RCC 7860 (cell line): ENCODE measurements around the gene EGFR.

Experiments
- DNase-seq: peaks from one replicate; pipeline ENCODE4 v3.0.0-alpha.2; 2015; ENCODE audit warnings: low spot score
- FAIRE-seq: peaks from 2 replicates; lab custom pipeline; 2012; peaks lifted over from hg19 to GRCh38; lab: Jason Lieb, UNC

EGFR gene

DNA sequence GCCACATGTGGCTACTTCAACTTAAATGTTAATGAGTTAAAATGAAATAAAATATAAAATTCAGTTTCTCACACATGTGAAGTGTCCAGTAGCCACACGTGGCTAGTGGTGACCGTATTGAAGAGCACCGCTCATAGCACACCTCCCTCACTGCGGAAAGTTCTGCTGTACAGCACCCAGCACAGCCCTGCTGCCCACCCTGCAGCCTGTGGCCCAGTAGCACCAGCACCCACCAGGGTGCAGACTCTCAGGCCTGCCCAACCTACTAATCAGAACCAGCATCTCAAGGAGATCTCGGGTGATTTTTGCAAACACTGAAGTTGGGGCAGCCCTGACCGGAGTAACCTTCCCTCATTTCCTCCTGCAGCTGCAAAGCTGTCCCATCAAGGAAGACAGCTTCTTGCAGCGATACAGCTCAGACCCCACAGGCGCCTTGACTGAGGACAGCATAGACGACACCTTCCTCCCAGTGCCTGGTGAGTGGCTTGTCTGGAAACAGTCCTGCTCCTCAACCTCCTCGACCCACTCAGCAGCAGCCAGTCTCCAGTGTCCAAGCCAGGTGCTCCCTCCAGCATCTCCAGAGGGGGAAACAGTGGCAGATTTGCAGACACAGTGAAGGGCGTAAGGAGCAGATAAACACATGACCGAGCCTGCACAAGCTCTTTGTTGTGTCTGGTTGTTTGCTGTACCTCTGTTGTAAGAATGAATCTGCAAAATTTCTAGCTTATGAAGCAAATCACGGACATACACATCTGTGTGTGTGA, 183.5 kb downstream of the EGFR start:
- no peak for DNase-seq
- FAIRE-seq, result no peak

GRCh38 chr7:55203300-55203699, 184.5 kb downstream of the EGFR start:
- FAIRE-seq, result no peak
- DNase-seq, result no peak

- no peak for FAIRE-seq
- DNase-seq, result no peak
Measured at GRCh38 chr7:55205124-55205955, 186.5 kb downstream of the EGFR start.

GRCh38 chr7:55206235-55207029, 187.6 kb downstream of the EGFR start:
- FAIRE-seq, result no peak
- peak; percentile 29 for DNase-seq

- no peak for DNase-seq
- FAIRE-seq, result no peak
Measured at GRCh38 chr7:55207436-55208125, 188.8 kb downstream of the EGFR start.

DNA sequence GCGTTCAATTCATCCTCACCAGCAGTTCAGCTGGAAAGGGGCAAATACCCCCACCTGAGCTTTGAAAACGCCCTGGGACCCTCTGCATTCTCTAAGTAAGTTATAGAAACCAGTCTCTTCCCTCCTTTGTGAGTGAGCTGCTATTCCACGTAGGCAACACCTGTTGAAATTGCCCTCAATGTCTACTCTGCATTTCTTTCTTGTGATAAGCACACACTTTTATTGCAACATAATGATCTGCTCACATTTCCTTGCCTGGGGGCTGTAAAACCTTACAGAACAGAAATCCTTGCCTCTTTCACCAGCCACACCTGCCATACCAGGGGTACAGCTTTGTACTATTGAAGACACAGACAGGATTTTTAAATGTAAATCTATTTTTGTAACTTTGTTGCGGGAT, 190.5 kb downstream of the EGFR start:
- FAIRE-seq (no peak), DNase-seq (no peak)

- no peak for FAIRE-seq
- no peak for DNase-seq
Measured at GRCh38 chr7:55210176-55210575, 191.4 kb downstream of the EGFR start.

DNA sequence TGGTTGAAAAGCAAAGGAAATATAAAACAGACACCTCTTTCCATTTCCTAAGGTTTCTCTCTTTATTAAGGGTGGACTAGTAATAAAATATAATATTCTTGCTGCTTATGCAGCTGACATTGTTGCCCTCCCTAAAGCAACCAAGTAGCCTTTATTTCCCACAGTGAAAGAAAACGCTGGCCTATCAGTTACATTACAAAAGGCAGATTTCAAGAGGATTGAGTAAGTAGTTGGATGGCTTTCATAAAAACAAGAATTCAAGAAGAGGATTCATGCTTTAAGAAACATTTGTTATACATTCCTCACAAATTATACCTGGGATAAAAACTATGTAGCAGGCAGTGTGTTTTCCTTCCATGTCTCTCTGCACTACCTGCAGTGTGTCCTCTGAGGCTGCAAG, 191.9 kb downstream of the EGFR start:
- no peak for DNase-seq
- FAIRE-seq, result no peak

DNA sequence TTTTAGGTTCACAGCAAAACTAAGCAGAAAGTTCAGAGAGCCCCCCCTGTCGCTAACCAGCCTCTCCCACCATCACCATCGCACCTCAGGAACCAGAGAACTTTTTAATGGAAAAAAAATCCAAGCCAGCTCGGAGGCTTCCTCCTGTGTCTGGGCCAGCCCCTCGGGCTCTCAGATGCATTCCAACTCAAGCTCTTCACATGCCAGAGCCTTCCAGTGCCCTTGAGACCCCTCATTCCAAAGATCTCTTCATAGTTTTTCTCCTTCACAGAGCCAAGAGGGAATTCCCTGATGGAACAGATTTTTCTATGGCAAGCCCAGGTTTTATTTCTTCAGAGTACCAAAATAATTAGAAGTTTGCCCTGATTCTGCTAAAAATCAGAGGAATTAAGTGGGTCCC, 192.9 kb downstream of the EGFR start:
- no peak for FAIRE-seq

DNA sequence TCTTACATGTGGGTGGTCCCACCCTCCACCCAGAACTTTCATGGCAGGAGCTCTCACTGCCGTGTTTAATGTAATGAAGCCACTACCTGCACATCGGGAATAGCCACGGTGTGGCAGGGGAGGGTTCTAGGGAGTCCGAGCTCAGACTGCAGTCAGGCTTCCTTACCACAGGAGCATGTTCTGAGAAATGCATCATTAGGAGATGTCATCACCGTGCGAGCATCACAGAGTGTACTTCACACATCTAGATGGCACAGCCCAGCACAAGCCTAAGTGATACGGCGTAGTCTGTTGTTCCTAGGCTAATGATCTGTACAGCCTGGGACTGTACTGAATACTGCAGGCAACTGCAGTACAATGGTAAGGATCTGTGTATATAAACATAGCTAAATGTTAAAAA, 193.4 kb downstream of the EGFR start:
- no peak for FAIRE-seq

More for the DNA sequence above, 192.9 kb downstream of the EGFR start:
- no peak for DNase-seq

DNA sequence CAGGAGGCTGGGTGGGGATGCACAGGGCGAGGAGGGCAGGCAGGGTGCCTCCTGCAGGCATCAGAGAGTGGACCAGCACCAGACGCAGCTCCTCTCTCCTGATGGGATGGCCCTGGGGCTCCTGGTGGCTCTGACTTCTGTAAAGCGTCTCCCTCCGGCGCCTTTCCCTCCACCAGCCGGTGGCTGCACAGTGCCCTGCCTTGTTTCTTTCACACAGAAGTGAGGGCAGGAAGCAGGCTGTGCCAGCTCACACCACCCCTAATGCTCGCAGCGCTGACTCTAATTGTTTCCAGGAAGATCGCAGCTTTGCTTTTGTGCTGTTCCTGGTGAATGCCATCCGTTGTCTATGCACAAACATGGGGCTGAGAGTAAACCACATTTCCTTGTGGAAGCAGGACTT, 194.0 kb downstream of the EGFR start:
- DNase-seq (no peak), FAIRE-seq (no peak)

More for the DNA sequence above, 193.4 kb downstream of the EGFR start:
- DNase-seq, result no peak

DNA sequence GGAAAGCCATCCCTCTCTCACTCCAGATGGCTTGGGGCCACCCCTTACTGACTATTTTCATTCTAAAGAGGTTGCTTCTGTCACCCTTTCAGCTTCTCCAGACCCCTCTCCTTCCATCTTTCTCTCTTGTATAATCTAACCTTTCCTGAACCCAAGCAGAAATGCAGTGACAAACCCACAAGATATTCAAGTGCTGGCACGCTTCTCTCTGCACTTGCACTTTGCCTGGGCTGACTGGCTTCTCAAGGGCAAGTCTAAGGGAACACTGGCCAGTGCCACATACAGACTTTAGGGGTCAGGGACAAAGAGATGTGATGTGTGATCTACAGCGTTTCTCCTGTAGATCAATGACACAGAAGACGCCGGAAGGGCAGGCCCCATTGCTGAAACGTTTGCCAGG, 195.9 kb downstream of the EGFR start:
- no peak for DNase-seq

GRCh38 chr7:55223023-55223422, 204.2 kb downstream of the EGFR start:
- DNase-seq (no peak), FAIRE-seq (no peak)

More for the DNA sequence above, 195.9 kb downstream of the EGFR start:
- no peak for FAIRE-seq

GRCh38 chr7:55224111-55224510, 205.3 kb downstream of the EGFR start:
- FAIRE-seq (no peak), DNase-seq (no peak)

DNA sequence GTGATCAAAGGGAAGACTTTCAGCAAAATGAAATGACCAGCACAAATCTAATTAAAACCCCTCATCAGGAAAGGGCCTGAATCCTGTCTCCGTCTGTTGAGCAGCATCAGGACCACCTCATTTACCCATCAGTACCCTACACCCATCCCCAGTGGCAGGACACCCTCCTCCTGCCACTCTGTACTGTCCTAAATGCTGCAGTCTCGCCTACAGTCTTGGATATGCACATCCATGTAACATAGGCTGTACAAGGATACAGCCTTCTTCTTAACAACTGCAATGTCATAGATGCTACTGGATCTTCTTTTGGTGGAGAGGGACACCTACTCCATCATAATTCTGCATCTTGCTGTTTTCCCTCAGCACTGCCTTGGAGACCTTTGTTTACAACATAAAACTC, 206.0 kb downstream of the EGFR start:
- no peak for FAIRE-seq
- no peak for DNase-seq

GRCh38 chr7:55230014-55230413, 211.2 kb downstream of the EGFR start:
- DNase-seq (no peak), FAIRE-seq (no peak)

DNA sequence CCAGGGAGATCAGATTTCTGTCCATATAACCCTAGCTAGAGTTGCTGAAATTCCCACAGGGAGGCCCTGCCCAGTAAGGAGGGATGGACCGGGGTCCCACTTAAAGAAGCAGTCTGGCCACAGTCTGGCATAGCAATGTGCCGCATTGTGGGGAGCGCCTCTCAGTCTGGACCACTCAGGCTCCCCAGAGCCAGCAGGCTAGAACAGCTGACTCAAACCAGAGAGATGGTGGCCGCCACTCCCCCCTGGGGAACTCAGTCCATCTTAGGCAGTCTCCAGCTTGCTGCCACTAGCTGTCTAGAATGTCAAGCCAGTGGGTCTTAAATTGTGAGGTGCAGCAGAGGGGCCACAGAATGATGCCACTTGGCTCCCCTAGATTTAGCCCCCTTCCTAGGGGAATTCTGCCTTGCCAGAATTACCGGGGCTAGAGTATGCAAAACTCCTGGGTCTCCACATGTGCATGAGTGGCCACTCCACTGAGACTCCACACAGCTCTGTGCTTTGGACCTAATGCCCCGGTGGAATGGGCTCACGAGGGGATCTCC, 213.0 kb downstream of the EGFR start:
- DNase-seq (no peak), FAIRE-seq (no peak)

DNA sequence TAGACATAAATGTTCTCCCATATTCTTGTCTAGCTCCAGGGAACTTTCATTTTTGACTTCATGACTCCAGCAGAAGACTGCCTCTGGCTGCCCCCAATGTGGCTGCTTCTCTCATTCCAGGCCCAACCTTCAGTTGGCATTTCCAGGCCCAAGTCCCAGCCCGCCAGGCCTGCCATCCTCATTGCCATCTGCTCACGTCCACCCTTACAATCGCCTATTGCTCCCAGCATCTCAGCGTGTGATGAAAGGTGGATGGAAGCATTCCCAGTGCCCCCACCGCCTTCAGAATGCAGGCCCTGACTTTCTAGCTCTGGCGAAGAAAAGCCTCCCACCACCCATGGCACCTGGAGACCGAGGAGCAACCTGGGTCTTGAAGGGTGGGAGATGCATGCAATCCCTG, 214.2 kb downstream of the EGFR start:
- FAIRE-seq (no peak), DNase-seq (no peak)

DNA sequence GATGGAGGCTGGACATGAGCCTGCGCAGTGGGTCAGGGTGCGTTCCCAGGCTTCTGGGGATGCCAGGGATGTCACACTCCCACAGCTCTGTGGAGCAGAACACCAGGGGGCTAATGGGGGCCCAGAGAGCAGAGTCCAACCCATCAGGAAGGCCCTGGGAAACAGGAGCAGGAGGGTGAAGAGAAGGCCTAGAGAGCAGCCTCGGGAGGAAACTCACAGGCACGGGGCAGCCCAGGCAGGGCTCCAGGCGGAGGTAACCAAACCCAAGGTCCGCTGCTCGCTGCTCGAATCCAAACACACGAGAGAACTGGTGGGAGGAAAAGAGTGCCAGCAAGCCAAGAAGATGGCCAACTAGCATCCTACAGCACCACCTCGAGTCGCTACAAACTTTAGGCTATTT, 215.6 kb downstream of the EGFR start:
- DNase-seq (no peak), FAIRE-seq (no peak)

GRCh38 chr7:55235115-55235514, 216.3 kb downstream of the EGFR start:
- no peak for DNase-seq
- FAIRE-seq, result no peak
